Adrenal gland (tissue), 12 donors: ENCODE measurements around the gene SCG5. TPM values are rescaled to one million over a fixed set of nuclear protein-coding genes. Genes with fewer than 3 reads are reported as not detected.

Experiments
- DNase-seq, 7 donors: peaks; one replicate each; pipeline ENCODE4 v3.0.0-alpha.2; 2019 to 2020
- H3K27ac ChIP-seq, 5 donors: fragments of 200-600 bp; sonication (generic) in 4 of 5; 1 replicate in 3 of 5; 2 replicates in 2 of 5; pipeline versions ENCODE4 v1.5.1 to v1.8.0; 2016 to 2020; ENCODE audit warnings: mild to moderate bottlenecking in 1 of 5
- H3K27me3 ChIP-seq: fragments of 200-600 bp; 2 replicates; pipeline ENCODE4 v1.8.0; 2021
- H3K36me3 ChIP-seq, 2 donors: fragments of 200-600 bp; replicated peaks in 1 of 2; 1 replicate in 1 of 2; 2 replicates in 1 of 2; pipeline versions ENCODE4 v1.5.1 to v1.8.0; 2018 to 2022
- H3K4me1 ChIP-seq, 2 donors: fragments of 200-600 bp; replicated peaks in 1 of 2; 1 replicate in 1 of 2; 2 replicates in 1 of 2; pipeline versions ENCODE4 v1.5.1 to v1.8.0; 2018 to 2021
- H3K4me3 ChIP-seq, 4 donors: fragments of 200-600 bp; sonication (generic) in 3 of 4; one replicate each; pipeline ENCODE4 v1.5.1; 2016 to 2018
- H3K9me3 ChIP-seq, 3 donors: fragments of 200-600 bp; sonication (generic) in 1 of 3; replicated peaks in 1 of 3; 1 replicate in 2 of 3; 2 replicates in 1 of 3; pipeline versions ENCODE4 v1.5.1 to v1.8.0; 2016 to 2021
- CTCF ChIP-seq, 6 experiments: fragments of 450-650 bp in 4 of 6; fragments of 200-600 bp in 2 of 6; sonication (generic) in 1 of 6; IDR thresholded peaks; 1 replicate in 5 of 6; 2 replicates in 1 of 6; pipeline versions ENCODE4 v1.5.1 to v1.8.0; 2016 to 2021; ENCODE audit warnings: antibody characterized with exemption in 6 of 6, mild to moderate bottlenecking in 2 of 6, moderate library complexity in 1 of 6
- POLR2A ChIP-seq, 2 donors: fragments of 450-650 bp; IDR thresholded peaks; one replicate each; pipeline ENCODE4 v1.6.1; 2017; ENCODE audit warnings: antibody characterized with exemption in 2 of 2, mild to moderate bottlenecking in 2 of 2, moderate library complexity in 1 of 2
- WGBS, 4 donors: extraction: QIAGEN DNeasy Blood & Tissue Kit in 2 of 4; methylation state at CpG; one replicate each; pipeline versions ENCODE4 v1.1.5 to v1.1.7; 2013 to 2017; 5-methylcytosine and 5-hydroxymethylcytosine counted together
- intact Hi-C, 2 donors: fragments of 100-400 bp; cut with DNase I; formaldehyde crosslinking; loops; one replicate each; pipeline versions ENCODE4 v1.14.1 to v1.15.0; 2022 to 2023
- polyA plus RNA-seq, 3 donors: library from polyadenylated mRNA; stranded (reverse); fragments of 200-250 nt in 2 of 3; fragments of 350-450 nt in 1 of 3; fragmentation: Illumina TruSeq in 1 of 3; extraction: RNeasy Lipid Tissue Mini Kit (QIAGEN cat#74804) in 1 of 3; gene quantifications; one replicate each; pipeline ENCODE4 v1.2.3, GENCODE V29; 2013 to 2014
- total RNA-seq, 9 donors: library from RNA; depleted of rRNA in 4 of 9; stranded (reverse); fragments of >200 nt in 4 of 9; fragments of 120-200 nt in 1 of 9; fragmentation: NEBNext Ultra II Directional in 1 of 9; extraction: Animal tissue kit (Norgen Biotek cat#: 25700) in 1 of 9; gene quantifications; one replicate each; pipeline versions ENCODE4 v1.1.0 to v1.2.4, GENCODE V29; 2013 to 2023
- donor health status: healthy with polysubstance abuse.
- donor health status: Bipolar disorder and iron deficiency.
- donor health status: DM: yes; HTN: yes; CAD: no.
- donor health status: DM: no; HTN: no; CAD: no.
- donor health status: DM: no; HTN: no; CAD: no.
- donor health status: DM: yes; HTN: yes; CAD: no.

The SCG5 gene
- total and polyA plus RNA-seq, 12 donors, result 0.52 to 102 (median 34.0) TPM; not detected in 2

DNA sequence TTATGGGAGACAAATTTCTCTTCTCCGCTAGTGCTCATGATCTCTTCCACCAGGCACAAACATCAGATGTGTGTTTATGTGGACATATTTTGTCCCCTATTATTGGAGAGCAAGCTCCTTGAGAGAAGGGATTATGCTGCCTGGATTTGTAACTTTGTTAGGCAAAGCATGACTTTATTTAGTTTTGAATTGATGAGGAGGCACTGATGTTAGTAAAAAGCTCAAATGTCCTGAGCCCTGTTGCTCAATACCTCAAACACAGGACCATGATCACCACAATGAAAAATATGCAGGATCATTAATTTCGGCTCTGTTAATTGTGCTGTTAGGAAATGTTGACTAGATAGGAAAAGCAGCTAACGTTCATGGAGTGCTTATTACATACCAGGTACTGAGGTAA is 29.1 kb downstream of the SCG5 start:
- H3K27me3 ChIP-seq, result no peaks in the 10 kb centered on the region

GRCh38 chr15:32671339-32672325 is 30.1 kb downstream of the SCG5 start:
- H3K4me1 ChIP-seq, result peaks cover 0 to 4% of the 10 kb centered on the region in 2 donors
- intact Hi-C loops, result no loop called here
- no peak for TF ChIP-seq POLR2A (IDR thresholded peaks at IDR 0.05)
- no peak for TF ChIP-seq CTCF (IDR thresholded peaks at IDR 0.05)
- no peaks in the 10 kb centered on the region for H3K27me3 ChIP-seq
- no peak overlapping the region for H3K4me3 ChIP-seq
- H3K27ac ChIP-seq, result no peak overlapping the region
- DNase-seq, result no peak
- 88 to 95% (median 93%) methylated on average over 20 to 29 of the region's 29 CpGs for WGBS, 4 donors
- H3K9me3 ChIP-seq, result no peaks in the 10 kb centered on the region
- H3K36me3 ChIP-seq, result no peaks in the 10 kb centered on the region

More for the DNA sequence above, 29.1 kb downstream of the SCG5 start:
- intact Hi-C loops, result no loop called here
- TF ChIP-seq POLR2A (IDR thresholded peaks at IDR 0.05) (no peak), CTCF (IDR thresholded peaks at IDR 0.05) (no peak)
- Histone ChIP-seq H3K4me3 (no peak overlapping the region), H3K9me3 (no peaks in the 10 kb centered on the region), H3K4me1 (peaks cover 0 to 4% of the 10 kb centered on the region in 2 donors), H3K36me3 (no peaks in the 10 kb centered on the region), H3K27ac (peak overlapping the region in 1 of 5 donors; percentile 26)
- DNase-seq, result no peak
- 80 to 87% (median 83%) methylated on average over 3 of the region's 3 CpGs for WGBS, 4 donors

GRCh38 chr15:32674681-32675080 is 33.2 kb downstream of the SCG5 start:
- H3K27me3 ChIP-seq, result no peaks in the 10 kb centered on the region
- no peak for DNase-seq
- H3K27ac ChIP-seq, result no peak overlapping the region
- intact Hi-C loops, result no loop called here
- no peak overlapping the region for H3K4me3 ChIP-seq
- no peaks in the 10 kb centered on the region for H3K9me3 ChIP-seq
- WGBS, 4 donors, result 88 to 94% (median 91%) methylated on average over 2 of the region's 2 CpGs
- no peak for TF ChIP-seq POLR2A (IDR thresholded peaks at IDR 0.05)
- TF ChIP-seq CTCF (IDR thresholded peaks at IDR 0.05), result no peak
- peaks cover 0 to 4% of the 10 kb centered on the region in 2 donors for H3K4me1 ChIP-seq
- no peaks in the 10 kb centered on the region for H3K36me3 ChIP-seq

GRCh38 chr15:32675466-32675865 is 34.0 kb downstream of the SCG5 start:
- no peaks in the 10 kb centered on the region for H3K36me3 ChIP-seq
- no peak overlapping the region for H3K27ac ChIP-seq
- intact Hi-C loops, result no loop called here
- H3K27me3 ChIP-seq, result no peaks in the 10 kb centered on the region
- TF ChIP-seq POLR2A (IDR thresholded peaks at IDR 0.05) (no peak), CTCF (IDR thresholded peaks at IDR 0.05) (no peak)
- H3K9me3 ChIP-seq, result no peaks in the 10 kb centered on the region
- H3K4me3 ChIP-seq, result no peak overlapping the region
- H3K4me1 ChIP-seq, result peaks cover 0 to 1% of the 10 kb centered on the region in 2 donors
- DNase-seq, result no peak
- WGBS, 4 donors, result 45 to 68% (median 55%) methylated on average over 6 of the region's 6 CpGs
